ENCODE results near the gene KIAA0319L. TPM values are rescaled to one million over a fixed set of nuclear protein-coding genes. Genes with fewer than 3 reads are reported as not detected.

The KIAA0319L gene
- total and polyA plus RNA-seq, 3 donors from 2014 or later, result 55.6 to 90.1 (median 90.1) TPM

DNA sequence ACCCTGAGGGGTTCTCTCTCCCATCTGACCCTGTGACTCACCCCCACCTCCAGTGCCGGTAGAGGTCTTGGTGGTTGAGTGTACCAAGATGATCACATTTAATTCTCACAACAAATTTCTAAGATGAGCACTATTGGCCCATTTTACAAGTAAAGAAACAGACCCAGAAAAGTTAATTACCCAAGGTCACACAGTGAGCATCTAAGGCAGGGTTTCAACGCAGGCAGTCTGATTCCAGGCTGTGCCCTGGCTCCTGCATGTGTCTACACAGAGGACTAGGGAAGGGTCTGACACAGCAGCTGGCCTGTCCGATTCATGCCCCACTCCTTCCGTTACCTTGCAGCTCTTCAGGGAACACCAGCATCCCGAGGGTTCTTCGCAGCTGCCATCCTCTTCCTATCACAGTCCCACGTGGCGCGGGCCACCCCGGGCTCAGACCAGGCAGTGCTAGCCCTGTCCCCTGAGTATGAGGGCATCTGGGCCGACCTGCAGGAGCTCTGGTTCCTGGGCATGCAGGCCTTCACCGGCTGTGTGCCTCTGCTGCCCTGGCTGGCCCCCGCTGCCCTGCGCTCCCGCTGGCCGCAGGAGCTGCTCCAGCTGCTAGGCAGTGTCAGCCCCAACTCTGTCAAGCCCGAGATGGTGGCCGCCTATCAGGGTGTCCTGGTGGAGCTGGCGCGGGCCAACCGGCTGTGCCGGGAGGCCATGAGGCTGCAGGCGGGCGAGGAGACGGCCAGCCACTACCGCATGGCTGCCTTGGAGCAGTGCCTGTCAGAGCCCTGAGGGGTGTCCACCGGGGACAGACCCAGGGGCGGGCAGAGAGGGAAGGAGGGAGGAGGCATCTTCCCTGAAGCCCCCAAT lies 7.9 kb upstream of the KIAA0319L start:
- Histone ChIP-seq H3K27ac (no peak overlapping the region), H3K4me3 (no peak overlapping the region), H3K36me3 (ENCODE audit: low read depth, missing control alignments) (no peaks in the 10 kb centered on the region), H3K27me3 (no peaks in the 10 kb centered on the region), H3K9me3 (no peaks in the 10 kb centered on the region), H3K4me1 (peaks cover 7% of the 10 kb centered on the region)
- no peak for TF ChIP-seq POLR2A (IDR thresholded peaks at IDR 0.05)
- TF ChIP-seq, protein P1, sequence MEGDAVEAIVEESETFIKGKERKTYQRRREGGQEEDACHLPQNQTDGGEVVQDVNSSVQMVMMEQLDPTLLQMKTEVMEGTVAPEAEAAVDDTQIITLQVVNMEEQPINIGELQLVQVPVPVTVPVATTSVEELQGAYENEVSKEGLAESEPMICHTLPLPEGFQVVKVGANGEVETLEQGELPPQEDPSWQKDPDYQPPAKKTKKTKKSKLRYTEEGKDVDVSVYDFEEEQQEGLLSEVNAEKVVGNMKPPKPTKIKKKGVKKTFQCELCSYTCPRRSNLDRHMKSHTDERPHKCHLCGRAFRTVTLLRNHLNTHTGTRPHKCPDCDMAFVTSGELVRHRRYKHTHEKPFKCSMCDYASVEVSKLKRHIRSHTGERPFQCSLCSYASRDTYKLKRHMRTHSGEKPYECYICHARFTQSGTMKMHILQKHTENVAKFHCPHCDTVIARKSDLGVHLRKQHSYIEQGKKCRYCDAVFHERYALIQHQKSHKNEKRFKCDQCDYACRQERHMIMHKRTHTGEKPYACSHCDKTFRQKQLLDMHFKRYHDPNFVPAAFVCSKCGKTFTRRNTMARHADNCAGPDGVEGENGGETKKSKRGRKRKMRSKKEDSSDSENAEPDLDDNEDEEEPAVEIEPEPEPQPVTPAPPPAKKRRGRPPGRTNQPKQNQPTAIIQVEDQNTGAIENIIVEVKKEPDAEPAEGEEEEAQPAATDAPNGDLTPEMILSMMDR (IDR thresholded peaks at IDR 0.05), result no peak
- 88 to 89% methylated on average over 17 to 28 of the region's 28 CpGs for WGBS, 2 donors
- intact Hi-C loops (cut with DNase I; ENCODE audit: low total_unique reads), result loop anchor here (5.0 kb wide), 1 partner anchor 113 kb away; no protein-coding TSS in a partner anchor
- no peak for DNase-seq

DNA sequence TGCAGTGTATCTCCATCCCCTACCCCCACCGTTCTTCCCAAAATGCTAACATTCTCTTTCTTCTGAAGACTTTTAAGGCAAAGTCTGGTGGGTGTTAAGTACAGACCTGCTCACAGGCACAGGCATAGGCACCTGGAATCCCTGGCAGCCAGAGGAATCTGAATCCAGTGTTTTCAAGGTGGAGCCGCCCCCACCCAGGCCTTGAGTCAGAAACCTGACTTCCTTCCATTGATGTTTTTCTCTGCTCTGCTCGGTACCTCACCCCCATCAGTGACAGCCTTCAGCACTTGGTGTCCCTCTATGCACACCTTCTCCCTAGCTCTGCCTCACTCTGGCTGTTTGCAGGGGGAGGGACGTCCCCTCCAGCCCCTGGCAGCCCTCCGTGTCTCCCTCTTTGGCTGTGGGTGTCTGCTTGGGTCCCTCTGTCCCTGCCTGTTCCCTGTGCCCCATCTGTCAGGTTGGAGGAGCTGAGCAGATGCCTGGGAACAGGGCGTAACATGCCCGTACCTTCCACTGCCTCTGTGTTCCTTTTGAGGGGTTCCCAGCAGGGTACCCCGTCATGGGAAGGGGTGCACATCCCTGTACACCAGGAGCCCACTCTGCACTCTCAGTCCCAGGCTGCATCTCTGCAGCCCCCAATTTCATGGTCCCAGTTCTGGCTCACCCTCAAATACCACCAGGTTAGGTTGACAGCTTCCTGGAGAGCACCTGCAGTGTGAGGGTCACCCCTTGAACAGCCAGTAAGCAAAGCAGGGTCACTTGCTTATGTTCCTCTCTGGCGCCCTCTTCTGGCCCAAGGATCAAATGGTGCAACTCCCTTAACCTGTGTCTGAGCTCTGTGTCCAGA lies 7.1 kb upstream of the KIAA0319L start:
- H3K4me1 ChIP-seq, result peaks cover 7% of the 10 kb centered on the region
- no peak overlapping the region for H3K4me3 ChIP-seq
- no peak overlapping the region for H3K27ac ChIP-seq
- no peaks in the 10 kb centered on the region for H3K27me3 ChIP-seq
- no peaks in the 10 kb centered on the region for H3K36me3 ChIP-seq (ENCODE audit: low read depth, missing control alignments)
- no peak for TF ChIP-seq POLR2A (IDR thresholded peaks at IDR 0.05)
- TF ChIP-seq, protein P1 (IDR thresholded peaks at IDR 0.05), result peak; percentile 55 to 71 (median 61)
- intact Hi-C loops (cut with DNase I; ENCODE audit: low total_unique reads), result loop anchor here (5.0 kb wide), 1 partner anchor 112 kb away; no protein-coding TSS in a partner anchor
- no peaks in the 10 kb centered on the region for H3K9me3 ChIP-seq
- 73 to 75% methylated on average over 8 to 9 of the region's 9 CpGs for WGBS, 2 donors
- peak; percentile 90 for DNase-seq

DNA sequence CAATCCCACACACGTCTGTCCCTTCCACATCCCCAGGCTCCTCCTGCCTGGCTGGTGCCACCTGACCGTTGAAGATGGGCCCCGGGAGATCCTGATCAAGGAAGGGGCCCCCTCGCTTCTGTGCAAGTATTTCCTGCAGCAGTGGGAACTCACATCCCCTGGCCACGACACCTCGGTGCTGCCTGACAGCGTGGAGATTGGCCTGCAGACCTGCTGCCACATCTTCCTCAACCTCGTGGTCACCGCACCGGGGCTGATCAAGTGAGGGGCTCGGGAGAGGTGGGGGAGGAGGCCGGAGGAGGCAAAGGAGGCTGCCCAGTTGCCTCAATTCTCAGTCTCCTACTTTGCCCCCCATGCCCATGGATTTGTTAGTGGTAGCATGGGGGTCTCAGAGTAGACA lies 6.0 kb upstream of the KIAA0319L start:
- Histone ChIP-seq H3K9me3 (no peaks in the 10 kb centered on the region), H3K4me1 (peaks cover 8% of the 10 kb centered on the region), H3K27ac (no peak overlapping the region), H3K36me3 (ENCODE audit: low read depth, missing control alignments) (no peaks in the 10 kb centered on the region), H3K27me3 (no peaks in the 10 kb centered on the region), H3K4me3 (no peak overlapping the region)
- DNase-seq, result no peak
- 72 to 91% methylated on average over 10 to 12 of the region's 12 CpGs for WGBS, 2 donors
- TF ChIP-seq POLR2A (IDR thresholded peaks at IDR 0.05), result no peak
- TF ChIP-seq, protein P1 (IDR thresholded peaks at IDR 0.05), result no peak
- intact Hi-C loops (cut with DNase I; ENCODE audit: low total_unique reads), result loop anchor here (5.0 kb wide), 1 partner anchor 111 kb away; no protein-coding TSS in a partner anchor

DNA sequence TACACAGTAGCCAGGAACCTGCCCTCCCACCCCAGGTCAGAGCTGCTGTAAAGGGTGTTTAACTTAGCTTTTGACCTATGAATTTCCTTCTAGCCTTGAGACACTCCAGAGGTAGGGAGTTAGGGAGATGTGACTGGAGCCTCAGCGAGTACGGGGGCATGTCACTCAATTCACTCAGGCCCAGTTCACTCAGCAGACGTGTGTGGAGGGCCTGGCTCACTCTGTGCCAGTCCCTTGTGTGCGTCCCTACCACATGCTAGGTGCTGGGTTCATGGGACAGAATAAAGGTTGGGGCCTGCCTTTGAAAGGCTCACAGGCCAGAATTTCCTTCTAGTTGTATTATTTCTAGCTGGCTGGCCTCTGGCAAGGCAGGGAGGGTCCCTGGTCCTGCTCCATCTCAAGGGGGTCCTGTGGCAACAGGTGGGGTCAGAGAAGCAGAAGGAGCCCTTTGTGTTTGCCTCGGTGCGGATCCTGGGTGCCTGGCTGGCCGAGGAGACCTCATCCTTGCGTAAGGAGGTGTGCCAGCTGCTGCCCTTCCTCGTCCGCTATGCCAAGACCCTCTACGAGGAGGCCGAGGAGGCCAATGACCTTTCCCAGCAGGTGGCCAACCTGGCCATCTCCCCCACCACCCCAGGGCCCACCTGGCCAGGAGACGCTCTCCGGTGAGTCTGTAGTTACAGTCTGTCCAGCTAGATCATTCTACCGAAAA lies 4.9 kb upstream of the KIAA0319L start:
- Histone ChIP-seq H3K4me3 (no peak overlapping the region), H3K4me1 (peaks cover 10% of the 10 kb centered on the region), H3K9me3 (no peaks in the 10 kb centered on the region), H3K27me3 (no peaks in the 10 kb centered on the region), H3K27ac (no peak overlapping the region), H3K36me3 (ENCODE audit: low read depth, missing control alignments) (no peaks in the 10 kb centered on the region)
- intact Hi-C loops (cut with DNase I; ENCODE audit: low total_unique reads), result loop anchor here (5.0 kb wide), 1 partner anchor 110 kb away; no protein-coding TSS in a partner anchor
- no peak for TF ChIP-seq POLR2A (IDR thresholded peaks at IDR 0.05)
- TF ChIP-seq, protein P1 (IDR thresholded peaks at IDR 0.05), result no peak
- no peak for DNase-seq
- WGBS, 2 donors, result 86 to 93% methylated on average over 14 to 15 of the region's 15 CpGs

Measured in testis (tissue), 3 donors.